Measurements from ENCODE around the gene GP1BA.
A peak's percentile ranks its signal among the peaks of the same experiment; 100 is the strongest.

GP1BA gene

GRCh38 chr17:4944554-4945175 is 12.6 kb downstream of the GP1BA start:
- peak overlapping the region; percentile 21 for H3K4me3 ChIP-seq (replicated peaks; ENCODE audit: low read depth, low read length)
- no peak for DNase-seq (ENCODE audit: low read depth)
- TF ChIP-seq, protein P1, sequence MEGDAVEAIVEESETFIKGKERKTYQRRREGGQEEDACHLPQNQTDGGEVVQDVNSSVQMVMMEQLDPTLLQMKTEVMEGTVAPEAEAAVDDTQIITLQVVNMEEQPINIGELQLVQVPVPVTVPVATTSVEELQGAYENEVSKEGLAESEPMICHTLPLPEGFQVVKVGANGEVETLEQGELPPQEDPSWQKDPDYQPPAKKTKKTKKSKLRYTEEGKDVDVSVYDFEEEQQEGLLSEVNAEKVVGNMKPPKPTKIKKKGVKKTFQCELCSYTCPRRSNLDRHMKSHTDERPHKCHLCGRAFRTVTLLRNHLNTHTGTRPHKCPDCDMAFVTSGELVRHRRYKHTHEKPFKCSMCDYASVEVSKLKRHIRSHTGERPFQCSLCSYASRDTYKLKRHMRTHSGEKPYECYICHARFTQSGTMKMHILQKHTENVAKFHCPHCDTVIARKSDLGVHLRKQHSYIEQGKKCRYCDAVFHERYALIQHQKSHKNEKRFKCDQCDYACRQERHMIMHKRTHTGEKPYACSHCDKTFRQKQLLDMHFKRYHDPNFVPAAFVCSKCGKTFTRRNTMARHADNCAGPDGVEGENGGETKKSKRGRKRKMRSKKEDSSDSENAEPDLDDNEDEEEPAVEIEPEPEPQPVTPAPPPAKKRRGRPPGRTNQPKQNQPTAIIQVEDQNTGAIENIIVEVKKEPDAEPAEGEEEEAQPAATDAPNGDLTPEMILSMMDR (IDR thresholded peaks at IDR 0.05; ENCODE audit: low read length, missing control alignments), result no peak

DNA sequence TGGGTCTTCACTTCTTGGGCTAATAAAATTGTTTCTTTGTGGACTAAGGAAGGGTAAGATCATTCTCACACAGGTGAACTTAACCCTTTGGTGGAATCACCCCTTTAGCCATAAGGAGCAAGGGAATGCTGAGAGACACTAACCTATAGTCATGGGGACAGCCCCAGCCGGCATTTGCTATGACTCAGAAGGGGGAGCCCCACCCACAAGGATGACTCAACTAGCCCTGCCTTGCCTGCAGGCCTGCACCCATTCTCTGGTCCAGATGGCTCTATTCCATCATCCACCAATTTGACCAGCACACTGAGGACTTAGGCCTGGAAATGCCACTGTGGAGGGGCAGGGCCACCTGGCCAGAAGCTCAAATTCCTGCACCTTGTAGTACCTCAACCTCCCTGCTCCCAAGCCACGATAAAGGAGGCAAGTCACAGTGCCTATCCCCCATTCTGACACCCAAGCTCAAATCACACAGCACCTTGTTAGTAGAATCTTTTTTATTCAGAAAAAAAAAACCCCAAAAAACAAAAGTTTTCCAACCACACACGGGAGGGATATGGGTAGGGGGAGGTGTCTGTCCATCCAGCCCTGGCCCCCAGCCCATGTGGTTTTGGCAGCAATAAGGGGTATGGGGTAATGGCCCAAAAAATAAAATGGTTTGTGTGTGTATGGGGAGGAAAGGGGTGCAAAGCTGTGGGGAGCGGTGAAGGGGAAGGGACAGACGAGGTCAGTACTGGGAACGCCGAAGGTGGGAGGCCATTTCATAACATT is 13.3 kb downstream of the GP1BA start:
- H3K4me3 ChIP-seq (replicated peaks; ENCODE audit: low read depth, low read length), result peak overlapping the region; percentile 95

DNA sequence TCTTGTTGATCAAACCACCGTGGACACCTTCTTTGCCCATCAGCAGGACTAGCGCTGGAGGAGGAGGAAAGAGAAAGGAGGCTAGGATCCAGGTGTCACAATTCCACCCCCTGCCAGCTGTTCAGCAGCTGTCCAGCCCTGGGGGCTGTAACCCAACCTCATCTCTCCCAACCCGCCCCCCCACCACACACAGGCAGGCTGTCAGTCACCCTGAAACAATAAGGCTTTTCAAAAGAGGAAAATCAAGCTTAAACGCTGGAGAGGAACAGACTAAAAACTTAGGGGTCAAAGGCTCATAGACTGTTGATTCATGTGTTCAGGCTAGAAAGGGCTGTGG is 13.8 kb downstream of the GP1BA start:
- H3K4me3 ChIP-seq (replicated peaks; ENCODE audit: low read depth, low read length), result peak overlapping the region; percentile 95
- TF ChIP-seq, protein P1 (IDR thresholded peaks at IDR 0.05; ENCODE audit: low read length, missing control alignments), result no peak
- no peak for DNase-seq (ENCODE audit: low read depth)

More for the DNA sequence above, 13.3 kb downstream of the GP1BA start:
- DNase-seq (ENCODE audit: low read depth), result peak; percentile 90
- TF ChIP-seq, protein P1 (IDR thresholded peaks at IDR 0.05; ENCODE audit: low read length, missing control alignments), result no peak

GRCh38 chr17:4946312-4946976 is 14.4 kb downstream of the GP1BA start:
- TF ChIP-seq, protein P1 (IDR thresholded peaks at IDR 0.05; ENCODE audit: low read length, missing control alignments), result no peak
- DNase-seq (ENCODE audit: low read depth), result no peak
- peak overlapping the region; percentile 95 for H3K4me3 ChIP-seq (replicated peaks; ENCODE audit: low read depth, low read length)

- H3K4me3 ChIP-seq (replicated peaks; ENCODE audit: low read depth, low read length), result peak overlapping the region; percentile 95
- no peak for DNase-seq (ENCODE audit: low read depth)
- TF ChIP-seq, protein P1 (IDR thresholded peaks at IDR 0.05; ENCODE audit: low read length, missing control alignments), result no peak
Measured at GRCh38 chr17:4947010-4947410, 14.9 kb downstream of the GP1BA start.

- H3K4me3 ChIP-seq (replicated peaks; ENCODE audit: low read depth, low read length), result peak overlapping the region; percentile 95
- peak; percentile 52 for DNase-seq (ENCODE audit: low read depth)
- TF ChIP-seq, protein P1 (IDR thresholded peaks at IDR 0.05; ENCODE audit: low read length, missing control alignments), result no peak
Measured at GRCh38 chr17:4947411-4948165, 15.5 kb downstream of the GP1BA start.
